GM12874 (cell line): ENCODE data around the gene FER.

Experiments
- CTCF ChIP-seq: IDR thresholded peaks from 2 replicates; pipeline ENCODE4 v1.5.1; 2011; ENCODE audit warnings: low read depth, mild to moderate bottlenecking, control low read depth, low read length, moderate library complexity; ENCODE audit not compliant: insufficient read depth

Gene FER

GRCh38 chr5:109143031-109143430 is 395.3 kb downstream of the FER start:
- TF ChIP-seq CTCF, result no peak

- no peak for TF ChIP-seq CTCF
These were observed 397.4 kb downstream of the FER start for GRCh38 chr5:109145139-109145538.

GRCh38 chr5:109146591-109146990 is 398.9 kb downstream of the FER start:
- no peak for TF ChIP-seq CTCF

- no peak for TF ChIP-seq CTCF
These were observed 404.9 kb downstream of the FER start for GRCh38 chr5:109152565-109152964.

- no peak for TF ChIP-seq CTCF
These were observed 407.9 kb downstream of the FER start for GRCh38 chr5:109155625-109156024.

GRCh38 chr5:109156885-109157284 is 409.2 kb downstream of the FER start:
- TF ChIP-seq CTCF, result no peak

GRCh38 chr5:109160468-109160867 is 412.8 kb downstream of the FER start:
- TF ChIP-seq CTCF, result no peak
